Erythroblast (primary cell): ENCODE results near the gene ARVCF.
A peak's percentile ranks its signal among the peaks of the same experiment; 100 is the strongest.

Experiments used
- DNase-seq, 2 experiments: peaks; one replicate each; lab custom pipeline; 2025; lab: John Stamatoyannopoulos, UW
- GATA1 ChIP-seq: IDR thresholded peaks from 2 replicates; pipeline ENCODE4 v1.6.1; 2011; ENCODE audit warnings: low read depth, mild to moderate bottlenecking, control low read depth, low read length, moderate library complexity
- POLR2A ChIP-seq: IDR thresholded peaks from 2 replicates; pipeline ENCODE4 v1.6.1; 2011; ENCODE audit warnings: mild to moderate bottlenecking, low read length

Gene ARVCF

GRCh38 chr22:19959043-19959586 is 57.5 kb downstream of the ARVCF start:
- DNase-seq = peak; percentile 62
- no peak for TF ChIP-seq POLR2A
- no peak for TF ChIP-seq GATA1

- no peak for DNase-seq
Measured at GRCh38 chr22:19958083-19959042, 58.3 kb downstream of the ARVCF start.

GRCh38 chr22:19957445-19957844 is 59.2 kb downstream of the ARVCF start:
- TF ChIP-seq POLR2A = no peak
- DNase-seq = no peak

More at GRCh38 chr22:19958083-19959042, 58.3 kb downstream of the ARVCF start:
- TF ChIP-seq GATA1 (no peak), POLR2A (no peak)

- DNase-seq = no peak
- TF ChIP-seq GATA1 = no peak
- TF ChIP-seq POLR2A = no peak
Measured at GRCh38 chr22:19955241-19956128, 61.1 kb downstream of the ARVCF start.

- DNase-seq = no peak
Measured at GRCh38 chr22:19951346-19951745, 65.3 kb downstream of the ARVCF start.

GRCh38 chr22:19948057-19948760 is 68.4 kb downstream of the ARVCF start:
- no peak for DNase-seq
- TF ChIP-seq POLR2A (no peak), GATA1 (no peak)

More at GRCh38 chr22:19951346-19951745, 65.3 kb downstream of the ARVCF start:
- TF ChIP-seq GATA1 = no peak
- TF ChIP-seq POLR2A = no peak

- peak; percentile 39 to 44 for DNase-seq
- peak; percentile 21 for TF ChIP-seq POLR2A
- no peak for TF ChIP-seq GATA1
Measured at GRCh38 chr22:19943082-19944026, 73.3 kb downstream of the ARVCF start.

GRCh38 chr22:19942157-19943081 is 74.2 kb downstream of the ARVCF start:
- TF ChIP-seq POLR2A (no peak), GATA1 (no peak)
- DNase-seq = peak; percentile 37 to 52

- peak; percentile 84 to 90 for DNase-seq
- TF ChIP-seq GATA1 (no peak), POLR2A (peak; percentile 34)
Measured at GRCh38 chr22:19941365-19942082, 75.1 kb downstream of the ARVCF start, which contains the start of the genes COMT and TXNRD2. COMT (plus strand) TSS chr22:19941772; CDS start chr22:19962527, 20,755 bp downstream. TXNRD2 (minus strand) TSS chr22:19941818; CDS start chr22:19941803, 15 bp downstream.

GRCh38 chr22:19940536-19941364 is 75.9 kb downstream of the ARVCF start:
- no peak for DNase-seq
- TF ChIP-seq POLR2A (no peak), GATA1 (no peak)
